Mesendoderm (in vitro differentiated cells): ENCODE measurements around the gene SHISA9.

Source experiments
- DNase-seq: peaks from one replicate; pipeline ENCODE4 v3.0.0; 2013
- H2AK5ac ChIP-seq: 2 replicates; pipeline ENCODE4 v1.6.1; 2013; ENCODE audit warnings: low read length, inconsistent platforms
- H2BK120ac ChIP-seq: 2 replicates; pipeline ENCODE4 v1.6.1; 2013; ENCODE audit warnings: low read depth, mild to moderate bottlenecking, low read length, moderate library complexity, mixed read lengths
- H2BK15ac ChIP-seq: replicated peaks from 2 replicates; pipeline ENCODE4 v1.6.1; 2013; ENCODE audit warnings: low read depth, mild to moderate bottlenecking, moderate library complexity
- H2BK5ac ChIP-seq: 2 replicates; pipeline ENCODE4 v1.6.1; 2013; ENCODE audit warnings: low read length, inconsistent platforms
- H3K18ac ChIP-seq: 2 replicates; pipeline ENCODE4 v1.6.1; 2013; ENCODE audit warnings: mild to moderate bottlenecking, low read length, mixed read lengths
- H3K23ac ChIP-seq: one replicate; pipeline ENCODE4 v1.6.1; 2013; ENCODE audit warnings: low read length
- H3K27ac ChIP-seq: 2 replicates; pipeline ENCODE4 v1.5.1; 2013; ENCODE audit warnings: low read depth, mild to moderate bottlenecking, inconsistent platforms, low read length, moderate library complexity
- H3K27me3 ChIP-seq: 2 replicates; pipeline ENCODE4 v1.6.1; 2013; ENCODE audit warnings: low read length, control low read depth, mild to moderate bottlenecking, inconsistent platforms; ENCODE audit not compliant: insufficient read depth, poor library complexity
- H3K36me3 ChIP-seq: 2 replicates; pipeline ENCODE4 v1.6.1; 2013; ENCODE audit warnings: low read length, inconsistent platforms; ENCODE audit not compliant: control insufficient read depth, insufficient read depth
- H3K4ac ChIP-seq: one replicate; pipeline ENCODE4 v1.6.1; 2013; ENCODE audit warnings: low read depth, mild to moderate bottlenecking, low read length, moderate library complexity
- H3K4me1 ChIP-seq: 2 replicates; pipeline ENCODE4 v1.6.1; 2013; ENCODE audit warnings: low read depth, low read length, inconsistent platforms; ENCODE audit not compliant: control insufficient read depth
- H3K4me2 ChIP-seq: 2 replicates; pipeline ENCODE4 v1.6.1; 2013; ENCODE audit warnings: low read length
- H3K4me3 ChIP-seq: 2 replicates; pipeline ENCODE4 v1.5.1; 2013; ENCODE audit warnings: mild to moderate bottlenecking, low read length
- H3K56ac ChIP-seq: one replicate; pipeline ENCODE4 v1.6.1; 2013; ENCODE audit warnings: low read length
- H3K79me1 ChIP-seq: 2 replicates; pipeline ENCODE4 v1.6.1; 2013; ENCODE audit warnings: low read length, inconsistent platforms
- H3K79me2 ChIP-seq: 2 replicates; pipeline ENCODE4 v1.6.1; 2013; ENCODE audit warnings: mild to moderate bottlenecking, low read length; ENCODE audit not compliant: control insufficient read depth, insufficient read depth
- H3K9ac ChIP-seq: 2 replicates; pipeline ENCODE4 v1.6.1; 2013; ENCODE audit warnings: low read length, inconsistent platforms
- H4K5ac ChIP-seq: one replicate; pipeline ENCODE4 v1.6.1; 2013; ENCODE audit warnings: low read length
- H4K8ac ChIP-seq: one replicate; pipeline ENCODE4 v1.6.1; 2013; ENCODE audit warnings: low read depth, mild to moderate bottlenecking, control low read depth, low read length, moderate library complexity
- WGBS: extraction: QIAGEN DNeasy Blood & Tissue Kit; methylation state at CpG from one replicate; pipeline ENCODE4 v1.1.7; 2013; ENCODE audit warnings: low lambda C conversion rate, missing lambda C conversion rate; ENCODE audit not compliant: insufficient coverage; ENCODE audit errors: extremely low coverage; 5-methylcytosine and 5-hydroxymethylcytosine counted together

The SHISA9 gene

DNA sequence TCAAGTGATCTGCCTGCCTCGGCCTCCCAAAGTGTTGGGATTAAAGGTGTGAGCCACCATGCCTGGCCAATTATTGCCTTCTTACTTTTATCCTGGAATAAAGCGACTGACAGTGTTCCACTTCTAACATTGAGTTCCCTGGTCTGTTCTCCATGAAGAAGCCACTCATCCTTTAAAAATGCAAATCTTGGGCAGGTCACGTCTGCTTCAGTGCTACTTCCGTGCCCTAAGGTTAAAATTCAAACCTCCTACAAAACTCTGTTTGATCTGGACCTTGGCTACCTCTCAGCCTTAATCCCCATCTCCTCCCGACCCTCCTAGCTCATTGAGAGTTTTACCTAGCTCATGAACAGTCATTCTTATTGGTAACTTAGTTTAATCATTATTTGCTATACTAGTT, 9.6 kb upstream of the SHISA9 start:
- Histone ChIP-seq H3K9ac (no peak overlapping the region), H3K27me3 (no peaks in the 10 kb centered on the region), H3K36me3 (no peaks in the 10 kb centered on the region), H4K5ac (no peak overlapping the region), H3K79me2 (no peaks in the 10 kb centered on the region), H3K79me1 (no peaks in the 10 kb centered on the region), H3K27ac (no peak overlapping the region), H2AK5ac (no peak overlapping the region), H2BK120ac (no peak overlapping the region), H2BK5ac (no peak overlapping the region), H3K56ac (no peak overlapping the region), H3K18ac (no peak overlapping the region), H2BK15ac (no peak overlapping the region), H4K8ac (no peak overlapping the region), H3K23ac (no peak overlapping the region), H3K4me2 (no peak overlapping the region), H3K4me3 (no peak overlapping the region), H3K4ac (no peak overlapping the region), H3K4me1 (no peaks in the 10 kb centered on the region)
- DNase-seq: no peak
- WGBS: no CpG with 5 or more reads among the region's 5 CpGs

DNA sequence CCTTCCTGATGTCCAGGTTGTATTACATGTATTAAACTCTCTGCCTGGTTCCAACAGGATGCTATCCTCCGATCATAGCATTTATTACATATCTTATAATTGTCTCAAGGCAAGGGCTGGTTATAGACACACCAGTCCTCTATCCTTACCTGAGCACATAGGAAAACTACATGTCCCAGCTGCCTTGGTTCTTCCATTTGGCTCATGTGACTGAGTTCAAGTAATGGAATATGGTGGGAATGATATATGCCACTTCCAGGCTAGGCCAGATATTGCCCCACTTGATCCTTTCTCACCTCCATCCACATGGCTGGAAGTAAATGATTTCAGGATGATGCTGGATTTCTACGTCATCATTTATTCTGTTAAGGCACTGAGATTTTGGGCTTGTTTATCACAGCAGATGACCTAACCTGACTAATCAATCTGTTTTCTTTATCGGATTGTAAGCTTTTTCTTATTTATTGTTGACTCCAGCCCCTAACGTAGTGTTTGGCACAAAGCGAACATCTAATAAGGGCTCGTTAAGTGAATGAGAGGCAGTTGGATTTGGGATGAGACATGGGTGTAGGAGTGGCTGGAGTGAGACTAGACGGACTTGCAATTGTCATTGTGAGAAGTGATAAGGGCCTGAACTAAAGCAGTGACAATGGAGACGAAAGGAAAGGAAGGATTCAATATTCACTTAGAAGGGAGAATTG, 8.2 kb upstream of the SHISA9 start:
- Histone ChIP-seq H2BK120ac (no peak overlapping the region), H3K79me1 (no peaks in the 10 kb centered on the region), H4K8ac (no peak overlapping the region), H4K5ac (no peak overlapping the region), H3K23ac (no peak overlapping the region), H3K56ac (no peak overlapping the region), H2BK5ac (no peak overlapping the region), H3K4me1 (no peaks in the 10 kb centered on the region), H3K18ac (no peak overlapping the region), H3K79me2 (no peaks in the 10 kb centered on the region), H3K4me3 (no peak overlapping the region), H2BK15ac (no peak overlapping the region), H3K9ac (no peak overlapping the region), H3K4ac (no peak overlapping the region), H3K27me3 (no peaks in the 10 kb centered on the region), H3K36me3 (no peaks in the 10 kb centered on the region), H3K4me2 (no peak overlapping the region), H3K27ac (no peak overlapping the region), H2AK5ac (no peak overlapping the region)
- DNase-seq: no peak
- no CpG with 5 or more reads among the region's 8 CpGs for WGBS

DNA sequence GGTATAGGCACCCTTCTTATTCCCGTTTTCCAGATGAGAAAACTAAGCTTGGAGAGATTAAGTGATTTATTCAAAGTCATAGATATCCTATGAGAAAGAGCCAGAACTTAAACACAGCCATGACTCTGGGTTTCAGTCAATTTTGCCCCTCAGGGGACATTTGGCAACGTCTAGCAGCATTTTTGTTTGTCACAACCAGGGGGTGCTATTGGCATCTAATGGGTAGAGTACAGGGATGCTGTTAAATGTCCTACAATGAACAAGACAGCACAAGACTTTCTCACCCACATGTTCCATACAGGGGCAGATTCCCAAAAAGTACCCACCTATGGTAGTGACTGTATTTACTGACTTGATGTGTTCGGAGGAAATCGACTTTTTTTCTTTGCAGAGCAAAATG, 4.8 kb upstream of the SHISA9 start:
- no peak overlapping the region for H3K9ac ChIP-seq
- H4K8ac ChIP-seq: no peak overlapping the region
- H2BK5ac ChIP-seq: no peak overlapping the region
- no peak overlapping the region for H3K56ac ChIP-seq
- H3K79me1 ChIP-seq: no peaks in the 10 kb centered on the region
- H3K79me2 ChIP-seq: peaks cover 2% of the 10 kb centered on the region
- peak; percentile 84 for DNase-seq
- no peak overlapping the region for H3K4me3 ChIP-seq
- H3K36me3 ChIP-seq: no peaks in the 10 kb centered on the region
- no peak overlapping the region for H4K5ac ChIP-seq
- no peak overlapping the region for H3K4ac ChIP-seq
- no peak overlapping the region for H2BK15ac ChIP-seq
- H3K4me1 ChIP-seq: no peaks in the 10 kb centered on the region
- H3K27ac ChIP-seq: no peak overlapping the region
- H2BK120ac ChIP-seq: no peak overlapping the region
- H3K4me2 ChIP-seq: no peak overlapping the region
- WGBS: no CpG with 5 or more reads among the region's 4 CpGs
- H2AK5ac ChIP-seq: no peak overlapping the region
- H3K23ac ChIP-seq: no peak overlapping the region
- no peak overlapping the region for H3K18ac ChIP-seq
- H3K27me3 ChIP-seq: no peaks in the 10 kb centered on the region

DNA sequence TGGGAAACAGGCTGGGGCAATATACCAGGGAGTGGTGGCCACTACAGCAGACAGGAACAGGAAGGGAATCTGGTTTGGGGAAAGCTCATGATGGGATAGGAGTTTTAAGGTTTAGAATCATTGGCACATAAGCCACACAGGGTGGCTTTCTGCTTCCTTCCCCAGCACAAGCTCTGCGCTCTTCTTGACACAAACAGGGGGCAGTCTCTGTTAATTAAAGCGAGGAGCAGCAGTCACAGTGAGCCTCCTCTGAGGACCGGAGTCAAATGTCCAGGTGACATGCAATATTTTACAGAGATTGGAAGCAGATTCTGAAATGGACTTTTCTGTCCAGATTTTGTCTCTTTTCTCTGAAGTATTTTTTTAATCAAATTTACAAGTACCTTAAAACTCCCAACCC, 2.8 kb upstream of the SHISA9 start:
- H3K27ac ChIP-seq: no peak overlapping the region
- H3K36me3 ChIP-seq: no peaks in the 10 kb centered on the region
- no peaks in the 10 kb centered on the region for H3K4me1 ChIP-seq
- no peak overlapping the region for H3K4ac ChIP-seq
- WGBS: no CpG with 5 or more reads among the region's 3 CpGs
- H3K23ac ChIP-seq: no peak overlapping the region
- H3K18ac ChIP-seq: no peak overlapping the region
- no peak overlapping the region for H2BK120ac ChIP-seq
- H3K27me3 ChIP-seq: no peaks in the 10 kb centered on the region
- H3K9ac ChIP-seq: no peak overlapping the region
- no peak overlapping the region for H2BK5ac ChIP-seq
- peaks cover 19% of the 10 kb centered on the region for H3K79me2 ChIP-seq
- DNase-seq: peak; percentile 68
- H4K5ac ChIP-seq: no peak overlapping the region
- peaks cover 1% of the 10 kb centered on the region for H3K79me1 ChIP-seq
- H4K8ac ChIP-seq: no peak overlapping the region
- no peak overlapping the region for H3K4me3 ChIP-seq
- H3K4me2 ChIP-seq: no peak overlapping the region
- H2BK15ac ChIP-seq: no peak overlapping the region
- no peak overlapping the region for H2AK5ac ChIP-seq
- no peak overlapping the region for H3K56ac ChIP-seq

DNA sequence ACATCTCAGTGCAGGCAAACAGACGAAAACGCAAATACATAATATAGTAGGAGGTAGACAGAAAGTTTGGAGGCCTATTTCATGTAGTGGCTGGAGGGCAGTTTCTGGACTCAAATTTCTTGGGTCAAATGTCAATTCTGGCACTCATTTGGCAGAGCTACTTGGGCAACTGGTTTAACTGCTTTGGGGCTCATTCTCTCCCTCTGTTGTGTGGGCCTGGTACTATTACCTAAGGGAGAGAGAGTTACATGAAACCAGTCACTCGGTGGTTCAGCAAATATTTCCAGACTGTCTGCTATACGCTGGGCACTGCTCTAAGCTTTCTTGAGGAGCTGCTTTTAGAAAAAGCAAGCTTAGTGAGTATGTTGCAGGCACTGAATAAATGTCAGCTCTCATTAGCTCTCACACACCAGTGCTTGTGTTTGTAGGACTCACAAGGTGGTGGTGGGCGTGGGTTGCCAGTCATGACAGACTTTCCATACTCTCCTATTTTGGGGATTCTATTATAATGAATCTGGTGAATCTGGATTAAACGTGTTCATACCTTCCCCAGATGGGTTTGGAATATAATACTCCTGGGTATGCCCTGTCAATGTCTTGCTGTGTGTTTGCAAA, 1.8 kb upstream of the SHISA9 start:
- H3K4me3 ChIP-seq: no peak overlapping the region
- no peak overlapping the region for H2BK120ac ChIP-seq
- H3K79me2 ChIP-seq: peaks cover 30% of the 10 kb centered on the region
- H3K27ac ChIP-seq: no peak overlapping the region
- no peaks in the 10 kb centered on the region for H3K36me3 ChIP-seq
- no peak overlapping the region for H2BK15ac ChIP-seq
- H3K4me2 ChIP-seq: no peak overlapping the region
- no peak overlapping the region for H3K18ac ChIP-seq
- H3K4ac ChIP-seq: no peak overlapping the region
- no peak overlapping the region for H4K8ac ChIP-seq
- no peak overlapping the region for H3K23ac ChIP-seq
- no CpG with 5 or more reads among the region's 6 CpGs for WGBS
- peaks cover 4% of the 10 kb centered on the region for H3K79me1 ChIP-seq
- H3K9ac ChIP-seq: no peak overlapping the region
- H3K27me3 ChIP-seq: no peaks in the 10 kb centered on the region
- no peak for DNase-seq
- peak overlapping the region; percentile 19 for H3K56ac ChIP-seq
- H4K5ac ChIP-seq: no peak overlapping the region
- no peak overlapping the region for H2BK5ac ChIP-seq
- H2AK5ac ChIP-seq: no peak overlapping the region
- peaks cover 2% of the 10 kb centered on the region for H3K4me1 ChIP-seq

DNA sequence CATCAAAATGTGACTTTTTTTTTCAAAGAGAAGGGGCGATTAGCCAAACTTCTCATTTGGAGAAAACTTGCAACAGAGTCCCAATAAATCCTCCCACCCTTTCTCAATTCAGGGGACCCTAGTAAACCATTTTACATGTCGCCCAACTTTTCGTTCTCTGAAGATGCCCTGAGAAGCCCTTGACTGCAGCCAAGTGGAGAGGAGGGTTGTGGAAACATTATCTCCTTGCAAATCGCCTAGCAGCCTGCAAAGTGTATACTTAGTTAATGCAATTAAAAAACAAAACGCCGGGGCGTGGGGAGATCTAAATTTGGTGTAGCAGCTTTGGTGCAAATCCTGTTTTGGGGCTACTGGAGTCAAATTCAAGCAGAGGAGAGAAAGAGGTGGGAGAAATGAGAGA, 1.2 kb upstream of the SHISA9 start:
- Histone ChIP-seq H2BK120ac (no peak overlapping the region), H2BK15ac (no peak overlapping the region), H4K8ac (no peak overlapping the region), H3K79me2 (peaks cover 34% of the 10 kb centered on the region), H3K56ac (peak overlapping the region; percentile 93), H4K5ac (no peak overlapping the region), H3K4me2 (peak overlapping the region; percentile 100), H3K36me3 (no peaks in the 10 kb centered on the region), H3K18ac (peak overlapping the region; percentile 63), H2BK5ac (no peak overlapping the region), H3K27me3 (no peaks in the 10 kb centered on the region), H2AK5ac (no peak overlapping the region), H3K4me1 (peaks cover 2% of the 10 kb centered on the region), H3K23ac (no peak overlapping the region), H3K79me1 (peaks cover 4% of the 10 kb centered on the region), H3K27ac (no peak overlapping the region), H3K9ac (peak overlapping the region; percentile 86), H3K4ac (no peak overlapping the region), H3K4me3 (no peak overlapping the region)
- WGBS: no CpG with 5 or more reads among the region's 7 CpGs
- DNase-seq: no peak
